Inflammatory macrophage treated with lipopolysaccharide for 1 hour (primary cell): ENCODE measurements around the gene CRNKL1.
A peak's percentile ranks its signal among the peaks of the same experiment; 100 is the strongest.
"Not testable (repeated sequence)": the region's sequence is repeated elsewhere in the genome, so short reads cannot be mapped to it uniquely, and the experiment has no call there.

Experiments used
- DNase-seq, 2 donors: peaks; one replicate each; pipeline ENCODE4 v3.0.0-alpha.2; 2020 to 2022

Gene CRNKL1

GRCh38 chr20:20003955-20004322 lies 48.3 kb downstream of the CRNKL1 start:
- not testable (repeated sequence) for DNase-seq

GRCh38 chr20:20003031-20003954 lies 49.0 kb downstream of the CRNKL1 start:
- peak; percentile 94 to 96 for DNase-seq

GRCh38 chr20:20002101-20002998 lies 49.9 kb downstream of the CRNKL1 start:
- peak; percentile 28 to 45 for DNase-seq

- peak; percentile 72 to 77 for DNase-seq
Observed at GRCh38 chr20:20000211-20000968, 51.9 kb downstream of the CRNKL1 start.

GRCh38 chr20:19998990-19999705 lies 53.1 kb downstream of the CRNKL1 start:
- no peak for DNase-seq

- peak; percentile 65 to 69 for DNase-seq
Observed at GRCh38 chr20:19996917-19997316, 55.3 kb downstream of the CRNKL1 start.

GRCh38 chr20:19996222-19996621 lies 56.0 kb downstream of the CRNKL1 start:
- DNase-seq: peak; percentile 42 to 64

- peak in 1 of 2 donors; percentile 79 for DNase-seq
Observed at GRCh38 chr20:19995220-19995863, 56.9 kb downstream of the CRNKL1 start.

GRCh38 chr20:19993958-19994669 lies 58.2 kb downstream of the CRNKL1 start:
- DNase-seq: no peak

GRCh38 chr20:19992996-19993908 lies 59.0 kb downstream of the CRNKL1 start:
- DNase-seq: no peak

GRCh38 chr20:19991854-19992253 lies 60.4 kb downstream of the CRNKL1 start:
- no peak for DNase-seq

GRCh38 chr20:19991308-19991707 lies 61.0 kb downstream of the CRNKL1 start:
- no peak for DNase-seq

GRCh38 chr20:19990850-19991249 lies 61.4 kb downstream of the CRNKL1 start:
- DNase-seq: no peak

GRCh38 chr20:19987046-19987445 lies 65.2 kb downstream of the CRNKL1 start:
- no peak for DNase-seq

GRCh38 chr20:19986419-19986818 lies 65.8 kb downstream of the CRNKL1 start:
- DNase-seq: peak; percentile 78 to 87
